HFFc6 (cell line): ENCODE results near the gene SCAP. TPM values are rescaled to one million over a fixed set of nuclear protein-coding genes. Genes with fewer than 3 reads are reported as not detected.

Experiments
- DNase-seq: peaks from one replicate; pipeline ENCODE4 v3.0.0-alpha.2; 2018
- H3K27ac Mint-ChIP-seq: 2 replicates; pipeline ENCODE4 v1.8.0; 2020; ENCODE audit warnings: mild to moderate bottlenecking, mixed read lengths
- H3K27me3 Mint-ChIP-seq: 2 replicates; pipeline ENCODE4 v1.8.0; 2021; ENCODE audit warnings: mild to moderate bottlenecking, moderate library complexity, mixed read lengths; ENCODE audit not compliant: insufficient read depth
- H3K36me3 Mint-ChIP-seq: 2 replicates; pipeline ENCODE4 v1.8.0; 2021; ENCODE audit warnings: low read depth, mixed read lengths
- H3K4me1 Mint-ChIP-seq: 2 replicates; pipeline ENCODE4 v1.8.0; 2020; ENCODE audit warnings: low read depth, mixed read lengths
- H3K4me3 Mint-ChIP-seq: 2 replicates; pipeline ENCODE4 v1.8.0; 2020; ENCODE audit warnings: mild to moderate bottlenecking, moderate library complexity, mixed read lengths
- H3K9me3 Mint-ChIP-seq: 2 replicates; pipeline ENCODE4 v1.8.0; 2020; ENCODE audit warnings: mild to moderate bottlenecking, mixed read lengths
- total RNA-seq, 6 experiments: library from RNA; stranded (reverse); fragmentation: NEBNext Ultra II Directional; extraction: Animal tissue kit (Norgen Biotek cat#: 25700); gene quantifications; 2 replicates in 1 of 6; 3 replicates in 5 of 6; pipeline ENCODE4 v1.2.3, GENCODE V29; 2021
- TF ChIP-seq, protein P1 (sequence below): fragments of 200-600 bp; sonication (generic); IDR thresholded peaks from 2 replicates; pipeline ENCODE4 v1.5.0; 2021; ENCODE audit warnings: antibody characterized with exemption, mild to moderate bottlenecking

The SCAP gene
- total RNA-seq, 6 experiments from 2014 or later: 48.3 to 63.3 (median 54.9) TPM

GRCh38 chr3:47420511-47421484, 54.9 kb downstream of the SCAP start:
- H3K36me3 Mint-ChIP-seq: peaks cover 5% of the 10 kb centered on the region

GRCh38 chr3:47420044-47420430, 55.7 kb downstream of the SCAP start:
- Mint-ChIP-seq H3K4me1 (peaks cover 17% of the 10 kb centered on the region), H3K9me3 (no peaks in the 10 kb centered on the region)
- no peak for DNase-seq

More at GRCh38 chr3:47420511-47421484, 54.9 kb downstream of the SCAP start:
- Mint-ChIP-seq H3K27me3 (peaks cover 16% of the 10 kb centered on the region), H3K4me1 (peaks cover 17% of the 10 kb centered on the region), H3K27ac (peak overlapping the region; percentile 94), H3K9me3 (no peaks in the 10 kb centered on the region), H3K4me3 (peak overlapping the region; percentile 67)
- DNase-seq: peak; percentile 86
- TF ChIP-seq, protein P1, sequence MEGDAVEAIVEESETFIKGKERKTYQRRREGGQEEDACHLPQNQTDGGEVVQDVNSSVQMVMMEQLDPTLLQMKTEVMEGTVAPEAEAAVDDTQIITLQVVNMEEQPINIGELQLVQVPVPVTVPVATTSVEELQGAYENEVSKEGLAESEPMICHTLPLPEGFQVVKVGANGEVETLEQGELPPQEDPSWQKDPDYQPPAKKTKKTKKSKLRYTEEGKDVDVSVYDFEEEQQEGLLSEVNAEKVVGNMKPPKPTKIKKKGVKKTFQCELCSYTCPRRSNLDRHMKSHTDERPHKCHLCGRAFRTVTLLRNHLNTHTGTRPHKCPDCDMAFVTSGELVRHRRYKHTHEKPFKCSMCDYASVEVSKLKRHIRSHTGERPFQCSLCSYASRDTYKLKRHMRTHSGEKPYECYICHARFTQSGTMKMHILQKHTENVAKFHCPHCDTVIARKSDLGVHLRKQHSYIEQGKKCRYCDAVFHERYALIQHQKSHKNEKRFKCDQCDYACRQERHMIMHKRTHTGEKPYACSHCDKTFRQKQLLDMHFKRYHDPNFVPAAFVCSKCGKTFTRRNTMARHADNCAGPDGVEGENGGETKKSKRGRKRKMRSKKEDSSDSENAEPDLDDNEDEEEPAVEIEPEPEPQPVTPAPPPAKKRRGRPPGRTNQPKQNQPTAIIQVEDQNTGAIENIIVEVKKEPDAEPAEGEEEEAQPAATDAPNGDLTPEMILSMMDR: peak; percentile 97

DNA sequence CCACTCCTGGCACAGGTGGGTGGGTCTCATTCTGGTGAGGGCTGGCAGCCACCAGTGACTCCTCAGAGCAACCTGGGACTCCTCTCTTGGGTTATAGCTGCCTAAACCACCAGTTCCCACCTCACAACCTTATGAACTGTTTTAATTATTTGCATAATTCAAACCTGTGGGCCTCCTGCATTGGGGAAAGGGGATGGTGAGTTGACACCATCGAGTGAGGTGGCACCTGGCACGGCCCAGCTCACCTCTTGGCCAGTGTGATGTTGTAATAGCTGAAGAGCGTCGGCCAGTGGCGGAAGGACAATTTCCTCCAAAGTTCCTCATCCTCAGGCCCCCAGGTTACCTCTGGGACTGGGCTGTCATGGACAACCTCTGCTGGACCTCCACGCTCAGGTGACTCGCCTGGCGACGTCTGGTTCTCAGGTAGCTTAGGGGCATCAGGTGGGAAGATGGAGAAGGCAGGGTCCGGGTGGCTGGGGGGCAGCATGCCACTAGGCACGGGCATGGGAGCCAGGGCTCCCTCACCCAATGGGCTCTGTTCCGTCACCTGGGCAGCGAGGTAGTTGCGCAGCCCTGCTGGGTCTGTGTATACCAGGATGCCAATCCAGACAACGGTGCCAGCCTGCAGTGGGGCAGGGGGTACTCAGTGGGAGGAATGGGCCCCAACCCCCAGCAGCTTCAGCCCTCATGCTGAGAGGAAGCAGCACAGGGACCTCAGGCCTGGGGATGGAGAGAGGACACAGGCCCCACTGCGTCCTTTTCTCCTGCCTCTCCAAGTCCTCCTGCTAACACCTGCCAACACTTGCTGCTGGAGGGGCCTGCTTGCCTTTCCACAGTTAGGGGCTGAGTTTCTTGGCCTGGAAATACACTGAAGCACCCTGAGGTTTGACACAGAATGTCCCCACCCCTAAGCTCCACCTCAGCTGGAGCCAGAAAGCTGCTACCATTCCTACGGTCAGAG, 56.4 kb downstream of the SCAP start:
- DNase-seq: no peak
- Mint-ChIP-seq H3K27ac (no peak overlapping the region), H3K27me3 (peaks cover 18% of the 10 kb centered on the region), H3K4me3 (no peak overlapping the region; the same call in 1 of the 2 replicates), H3K4me1 (peaks cover 17% of the 10 kb centered on the region), H3K9me3 (no peaks in the 10 kb centered on the region), H3K36me3 (peaks cover 10% of the 10 kb centered on the region)
- TF ChIP-seq, protein P1: no peak

More at GRCh38 chr3:47420044-47420430, 55.7 kb downstream of the SCAP start:
- TF ChIP-seq, protein P1: no peak
- Mint-ChIP-seq H3K36me3 (peaks cover 8% of the 10 kb centered on the region), H3K4me3 (no peak overlapping the region), H3K27ac (no peak overlapping the region), H3K27me3 (peaks cover 18% of the 10 kb centered on the region)

- TF ChIP-seq, protein P1: peak; percentile 47
- Mint-ChIP-seq H3K27me3 (peaks cover 18% of the 10 kb centered on the region), H3K9me3 (no peaks in the 10 kb centered on the region), H3K4me1 (peaks cover 17% of the 10 kb centered on the region), H3K4me3 (no peak overlapping the region; the same call in 1 of the 2 replicates), H3K27ac (no peak overlapping the region), H3K36me3 (peaks cover 11% of the 10 kb centered on the region)
- DNase-seq: no peak
These were observed 57.3 kb downstream of the SCAP start for GRCh38 chr3:47418167-47419082.
